NCI-H345 treated with DMSO at 0.1 percent for 48 hours (cell line): ENCODE results near the gene WDR81.

Experiments used
- DNase-seq: peaks from one replicate; lab custom pipeline; 2025; ENCODE audit not compliant: unreplicated experiment; lab: John Stamatoyannopoulos, UW

The WDR81 gene

GRCh38 chr17:1776857-1777256, 52.4 kb downstream of the WDR81 start:
- no peak for DNase-seq

- DNase-seq: no peak
These were observed 55.1 kb downstream of the WDR81 start for GRCh38 chr17:1779571-1780131.

- no peak for DNase-seq
These were observed 57.7 kb downstream of the WDR81 start for GRCh38 chr17:1782171-1782567.

- no peak for DNase-seq
These were observed 58.8 kb downstream of the WDR81 start for GRCh38 chr17:1783271-1783670.

- no peak for DNase-seq
These were observed 59.5 kb downstream of the WDR81 start for GRCh38 chr17:1783834-1784611.

GRCh38 chr17:1785930-1786329, 61.4 kb downstream of the WDR81 start:
- no peak for DNase-seq

GRCh38 chr17:1786708-1787107, 62.2 kb downstream of the WDR81 start:
- DNase-seq: no peak

- no peak for DNase-seq
These were observed 62.9 kb downstream of the WDR81 start for GRCh38 chr17:1787301-1787902.
